ENCODE results near the gene GPRIN3.

The GPRIN3 gene

GRCh38 chr4:89245459-89245858 lies 62.1 kb downstream of the GPRIN3 start:
- no peak overlapping the region for H2BK5ac ChIP-seq (ENCODE audit: low read length)

GRCh38 chr4:89243733-89244252 lies 63.8 kb downstream of the GPRIN3 start:
- Histone ChIP-seq H4K5ac (ENCODE audit: low read length) (no peak overlapping the region), H3K36me3 (ENCODE audit: control insufficient read depth, insufficient read depth, low read length) (no peaks in the 10 kb centered on the region), H3K79me2 (ENCODE audit: control insufficient read depth, insufficient read depth, low read length) (no peaks in the 10 kb centered on the region), H2AK5ac (ENCODE audit: low read length) (no peak overlapping the region), H3K4ac (ENCODE audit: low read depth, low read length) (no peak overlapping the region), H3K23ac (ENCODE audit: low read length) (no peak overlapping the region), H3K27ac (ENCODE audit: low read depth, low read length) (no peak overlapping the region), H2BK15ac (replicated peaks; ENCODE audit: low read depth) (no peak overlapping the region), H3K9ac (ENCODE audit: low read length) (no peak overlapping the region), H3K56ac (ENCODE audit: low read length) (no peak overlapping the region), H3K18ac (ENCODE audit: low read length) (no peak overlapping the region), H3K27me3 (ENCODE audit: insufficient read depth, low read length, poor library complexity) (no peaks in the 10 kb centered on the region), H2BK5ac (ENCODE audit: low read length) (no peak overlapping the region), H4K8ac (ENCODE audit: low read depth, low read length) (no peak overlapping the region), H2BK120ac (ENCODE audit: low read depth, low read length) (no peak overlapping the region), H3K4me3 (ENCODE audit: low read length) (no peak overlapping the region), H3K79me1 (ENCODE audit: low read length) (no peaks in the 10 kb centered on the region), H3K4me1 (ENCODE audit: control insufficient read depth, low read depth, low read length) (no peaks in the 10 kb centered on the region), H3K4me2 (ENCODE audit: low read length) (no peak overlapping the region)
- DNase-seq = no peak

More at GRCh38 chr4:89245459-89245858, 62.1 kb downstream of the GPRIN3 start:
- Histone ChIP-seq H3K79me2 (ENCODE audit: control insufficient read depth, insufficient read depth, low read length) (no peaks in the 10 kb centered on the region), H3K36me3 (ENCODE audit: control insufficient read depth, insufficient read depth, low read length) (no peaks in the 10 kb centered on the region), H3K56ac (ENCODE audit: low read length) (no peak overlapping the region), H4K5ac (ENCODE audit: low read length) (no peak overlapping the region), H3K4me3 (ENCODE audit: low read length) (no peak overlapping the region), H3K27me3 (ENCODE audit: insufficient read depth, low read length, poor library complexity) (no peaks in the 10 kb centered on the region), H2BK120ac (ENCODE audit: low read depth, low read length) (no peak overlapping the region), H3K4me2 (ENCODE audit: low read length) (no peak overlapping the region), H3K23ac (ENCODE audit: low read length) (no peak overlapping the region), H2AK5ac (ENCODE audit: low read length) (no peak overlapping the region), H3K79me1 (ENCODE audit: low read length) (no peaks in the 10 kb centered on the region), H3K9ac (ENCODE audit: low read length) (no peak overlapping the region), H3K4ac (ENCODE audit: low read depth, low read length) (no peak overlapping the region), H2BK15ac (replicated peaks; ENCODE audit: low read depth) (no peak overlapping the region), H4K8ac (ENCODE audit: low read depth, low read length) (no peak overlapping the region), H3K27ac (ENCODE audit: low read depth, low read length) (no peak overlapping the region), H3K18ac (ENCODE audit: low read length) (no peak overlapping the region), H3K4me1 (ENCODE audit: control insufficient read depth, low read depth, low read length) (no peaks in the 10 kb centered on the region)
- WGBS (ENCODE audit: extremely low coverage, insufficient coverage, low lambda C conversion rate) = no CpG with 5 or more reads among the region's 2 CpGs
- DNase-seq = no peak

GRCh38 chr4:89242864-89243732 lies 64.5 kb downstream of the GPRIN3 start:
- Histone ChIP-seq H3K36me3 (ENCODE audit: control insufficient read depth, insufficient read depth, low read length) (no peaks in the 10 kb centered on the region), H3K27ac (ENCODE audit: low read depth, low read length) (no peak overlapping the region), H3K4me3 (ENCODE audit: low read length) (no peak overlapping the region), H3K23ac (ENCODE audit: low read length) (no peak overlapping the region), H4K5ac (ENCODE audit: low read length) (no peak overlapping the region), H3K4me1 (ENCODE audit: control insufficient read depth, low read depth, low read length) (no peaks in the 10 kb centered on the region), H4K8ac (ENCODE audit: low read depth, low read length) (no peak overlapping the region), H3K79me2 (ENCODE audit: control insufficient read depth, insufficient read depth, low read length) (no peaks in the 10 kb centered on the region), H3K27me3 (ENCODE audit: insufficient read depth, low read length, poor library complexity) (no peaks in the 10 kb centered on the region), H3K18ac (ENCODE audit: low read length) (no peak overlapping the region), H3K79me1 (ENCODE audit: low read length) (no peaks in the 10 kb centered on the region), H2BK15ac (replicated peaks; ENCODE audit: low read depth) (no peak overlapping the region), H3K9ac (ENCODE audit: low read length) (no peak overlapping the region), H2AK5ac (ENCODE audit: low read length) (no peak overlapping the region), H2BK5ac (ENCODE audit: low read length) (no peak overlapping the region), H3K4ac (ENCODE audit: low read depth, low read length) (no peak overlapping the region), H3K56ac (ENCODE audit: low read length) (no peak overlapping the region), H3K4me2 (ENCODE audit: low read length) (no peak overlapping the region), H2BK120ac (ENCODE audit: low read depth, low read length) (no peak overlapping the region)
- DNase-seq = no peak
- no CpG with 5 or more reads among the region's 5 CpGs for WGBS (ENCODE audit: extremely low coverage, insufficient coverage, low lambda C conversion rate)

GRCh38 chr4:89242216-89242615 lies 65.4 kb downstream of the GPRIN3 start:
- no peak overlapping the region for H3K9ac ChIP-seq (ENCODE audit: low read length)

GRCh38 chr4:89230271-89230670 lies 77.3 kb downstream of the GPRIN3 start:
- Histone ChIP-seq H2BK5ac (ENCODE audit: low read length) (no peak overlapping the region), H3K36me3 (ENCODE audit: control insufficient read depth, insufficient read depth, low read length) (no peaks in the 10 kb centered on the region), H4K5ac (ENCODE audit: low read length) (no peak overlapping the region), H2BK15ac (replicated peaks; ENCODE audit: low read depth) (no peak overlapping the region), H3K4me2 (ENCODE audit: low read length) (no peak overlapping the region), H3K27ac (ENCODE audit: low read depth, low read length) (no peak overlapping the region), H3K79me1 (ENCODE audit: low read length) (no peaks in the 10 kb centered on the region), H3K9ac (ENCODE audit: low read length) (no peak overlapping the region), H3K27me3 (ENCODE audit: insufficient read depth, low read length, poor library complexity) (no peaks in the 10 kb centered on the region), H2AK5ac (ENCODE audit: low read length) (no peak overlapping the region), H3K79me2 (ENCODE audit: control insufficient read depth, insufficient read depth, low read length) (no peaks in the 10 kb centered on the region), H3K4ac (ENCODE audit: low read depth, low read length) (no peak overlapping the region), H3K4me1 (ENCODE audit: control insufficient read depth, low read depth, low read length) (no peaks in the 10 kb centered on the region), H2BK120ac (ENCODE audit: low read depth, low read length) (no peak overlapping the region), H3K4me3 (ENCODE audit: low read length) (no peak overlapping the region), H3K56ac (ENCODE audit: low read length) (no peak overlapping the region), H3K18ac (ENCODE audit: low read length) (no peak overlapping the region), H3K23ac (ENCODE audit: low read length) (no peak overlapping the region), H4K8ac (ENCODE audit: low read depth, low read length) (no peak overlapping the region)
- no CpG with 5 or more reads among the region's 3 CpGs for WGBS (ENCODE audit: extremely low coverage, insufficient coverage, low lambda C conversion rate)
- DNase-seq = no peak

More at GRCh38 chr4:89242216-89242615, 65.4 kb downstream of the GPRIN3 start:
- no peak for DNase-seq
- Histone ChIP-seq H3K27ac (ENCODE audit: low read depth, low read length) (no peak overlapping the region), H2BK5ac (ENCODE audit: low read length) (no peak overlapping the region), H2BK120ac (ENCODE audit: low read depth, low read length) (no peak overlapping the region), H3K4me2 (ENCODE audit: low read length) (no peak overlapping the region), H3K18ac (ENCODE audit: low read length) (no peak overlapping the region), H3K4me3 (ENCODE audit: low read length) (no peak overlapping the region), H3K56ac (ENCODE audit: low read length) (no peak overlapping the region), H4K8ac (ENCODE audit: low read depth, low read length) (no peak overlapping the region), H3K36me3 (ENCODE audit: control insufficient read depth, insufficient read depth, low read length) (no peaks in the 10 kb centered on the region), H3K4ac (ENCODE audit: low read depth, low read length) (no peak overlapping the region), H2AK5ac (ENCODE audit: low read length) (no peak overlapping the region), H3K27me3 (ENCODE audit: insufficient read depth, low read length, poor library complexity) (no peaks in the 10 kb centered on the region), H3K4me1 (ENCODE audit: control insufficient read depth, low read depth, low read length) (no peaks in the 10 kb centered on the region), H3K79me2 (ENCODE audit: control insufficient read depth, insufficient read depth, low read length) (no peaks in the 10 kb centered on the region), H2BK15ac (replicated peaks; ENCODE audit: low read depth) (no peak overlapping the region), H4K5ac (ENCODE audit: low read length) (no peak overlapping the region), H3K23ac (ENCODE audit: low read length) (no peak overlapping the region), H3K79me1 (ENCODE audit: low read length) (no peaks in the 10 kb centered on the region)
- WGBS (ENCODE audit: extremely low coverage, insufficient coverage, low lambda C conversion rate) = no CpG with 5 or more reads among the region's 2 CpGs
